Naive thymus-derived CD8-positive, alpha-beta T cell (primary cell): Measurements from ENCODE around the gene WLS. TPM values are rescaled to one million over a fixed set of nuclear protein-coding genes. Genes with fewer than 3 reads are reported as not detected.
A peak's percentile ranks its signal among the peaks of the same experiment; 100 is the strongest.

Experiments used
- ATAC-seq, 2 donors: fragments of 150-1000 bp; cut with Tn5 transposase in 1 of 2; sonication (Bioruptor Pico), chemical (Tn5 transposase) in 1 of 2; 1 replicate in 1 of 2; 2 replicates in 1 of 2; pipeline ENCODE4 v1.10.0; 2021; ENCODE audit warnings: mild to moderate bottlenecking in 2 of 2, moderate library complexity in 2 of 2
- POLR2A ChIA-PET: fragments of 350-600 bp; sonication (Branson Sonifier 250); formaldehyde crosslinking; loops from one replicate; lab custom pipeline; 2021; ENCODE audit warnings: antibody characterized with exemption; lab: Charles Lee
- DNase-seq, 10 donors: peaks; one replicate each; pipeline versions ENCODE4 v3.0.0 to v3.0.0-alpha.2; 2020 to 2022
- H3K27ac Mint-ChIP-seq, 10 donors: one replicate each; pipeline ENCODE4 v1.8.0; 2020 to 2022; ENCODE audit warnings: mild to moderate bottlenecking in 10 of 10, mixed read lengths in 10 of 10, moderate library complexity in 4 of 10, inconsistent platforms in 1 of 10
- H3K27me3 Mint-ChIP-seq, 5 donors: one replicate each; pipeline ENCODE4 v1.8.0; 2021 to 2022; ENCODE audit warnings: mixed read lengths in 5 of 5
- H3K36me3 Mint-ChIP-seq, 3 donors: one replicate each; pipeline ENCODE4 v1.8.0; 2020 to 2022; ENCODE audit warnings: mixed read lengths in 3 of 3, mild to moderate bottlenecking in 2 of 3, inconsistent platforms in 1 of 3
- H3K4me1 Mint-ChIP-seq, 4 donors: one replicate each; pipeline ENCODE4 v1.8.0; 2021 to 2022; ENCODE audit warnings: mixed read lengths in 4 of 4
- H3K4me3 Mint-ChIP-seq, 10 donors: one replicate each; pipeline ENCODE4 v1.8.0; 2020 to 2022; ENCODE audit warnings: mild to moderate bottlenecking in 10 of 10, mixed read lengths in 10 of 10, moderate library complexity in 6 of 10, inconsistent platforms in 1 of 10
- H3K9me3 Mint-ChIP-seq, 9 donors: one replicate each; pipeline ENCODE4 v1.8.0; 2020 to 2022; ENCODE audit warnings: mixed read lengths in 9 of 9, mild to moderate bottlenecking in 3 of 9, inconsistent platforms in 1 of 9, moderate library complexity in 1 of 9
- polyA plus RNA-seq, 3 donors: library from polyadenylated mRNA; unstranded; fragments of 300-500 nt; fragmentation: Illumina TruSeq; gene quantifications; one replicate each; pipeline ENCODE4 v1.2.3, GENCODE V29; 2021
- total RNA-seq, 8 experiments: library from RNA in 2 of 8; stranded (reverse) in 2 of 8; gene quantifications; one replicate each; pipeline ENCODE4 v1.2.3 and lab custom pipeline; 2021 to 2026

Gene WLS
- total and polyA plus RNA-seq, 5 experiments from 2014 or later: not detected

- Mint-ChIP-seq H3K27me3 (peaks cover 0 to 10% (median 0%) of the 10 kb centered on the region in 5 donors), H3K9me3 (no peaks in the 10 kb centered on the region), H3K4me3 (no peak overlapping the region), H3K36me3 (no peaks in the 10 kb centered on the region), H3K4me1 (no peaks in the 10 kb centered on the region), H3K27ac (no peak overlapping the region)
- POLR2A ChIA-PET: no interaction called here
- ATAC-seq (no peak), DNase-seq (no peak)
Measured at GRCh38 chr1:68131261-68131660, 101.1 kb downstream of the WLS start.

GRCh38 chr1:68129536-68130250 lies 102.6 kb downstream of the WLS start:
- POLR2A ChIA-PET: no interaction called here
- Mint-ChIP-seq H3K4me1 (no peaks in the 10 kb centered on the region), H3K36me3 (no peaks in the 10 kb centered on the region), H3K9me3 (no peaks in the 10 kb centered on the region), H3K27me3 (peaks cover 0 to 10% (median 1%) of the 10 kb centered on the region in 5 donors), H3K27ac (no peak overlapping the region), H3K4me3 (no peak overlapping the region)
- no peak for DNase-seq
- ATAC-seq: no peak

- H3K27me3 Mint-ChIP-seq: peaks cover 0 to 10% (median 1%) of the 10 kb centered on the region in 5 donors
- no peak overlapping the region for H3K27ac Mint-ChIP-seq
- H3K4me3 Mint-ChIP-seq: no peak overlapping the region
- H3K36me3 Mint-ChIP-seq: no peaks in the 10 kb centered on the region
- no peaks in the 10 kb centered on the region for H3K4me1 Mint-ChIP-seq
- no peaks in the 10 kb centered on the region for H3K9me3 Mint-ChIP-seq
- POLR2A ChIA-PET: no interaction called here
- DNase-seq (no peak), ATAC-seq (no peak)
Measured at GRCh38 chr1:68128820-68129219, 103.5 kb downstream of the WLS start.

- no peaks in the 10 kb centered on the region for H3K9me3 Mint-ChIP-seq
- peaks cover 0 to 10% (median 1%) of the 10 kb centered on the region in 5 donors for H3K27me3 Mint-ChIP-seq
- POLR2A ChIA-PET: no interaction called here
- H3K36me3 Mint-ChIP-seq: no peaks in the 10 kb centered on the region
- DNase-seq (no peak), ATAC-seq (no peak)
- H3K4me1 Mint-ChIP-seq: no peaks in the 10 kb centered on the region
- H3K27ac Mint-ChIP-seq: no peak overlapping the region
- H3K4me3 Mint-ChIP-seq: no peak overlapping the region
Measured at GRCh38 chr1:68128157-68128556, 104.2 kb downstream of the WLS start.

- Mint-ChIP-seq H3K9me3 (no peaks in the 10 kb centered on the region), H3K4me1 (peaks cover 0 to 6% (median 3%) of the 10 kb centered on the region in 4 donors), H3K27me3 (peaks cover 0 to 10% (median 0%) of the 10 kb centered on the region in 5 donors), H3K4me3 (no peak overlapping the region), H3K36me3 (no peaks in the 10 kb centered on the region), H3K27ac (peak overlapping the region in 1 of 10 donors; percentile 5)
- ATAC-seq (no peak), DNase-seq (no peak)
- POLR2A ChIA-PET: no interaction called here
Measured at GRCh38 chr1:68121536-68121935, 110.8 kb downstream of the WLS start.

- peak overlapping the region in 1 of 10 donors; percentile 22 for H3K4me3 Mint-ChIP-seq
- DNase-seq (peak in 3 of 10 donors; percentile 15 to 29 (median 19)), ATAC-seq (no peak)
- H3K27me3 Mint-ChIP-seq: peaks cover 0 to 10% (median 0%) of the 10 kb centered on the region in 5 donors
- POLR2A ChIA-PET: no interaction called here
- H3K36me3 Mint-ChIP-seq: no peaks in the 10 kb centered on the region
- H3K27ac Mint-ChIP-seq: no peak overlapping the region
- H3K4me1 Mint-ChIP-seq: peaks cover 0 to 6% (median 3%) of the 10 kb centered on the region in 4 donors
- no peaks in the 10 kb centered on the region for H3K9me3 Mint-ChIP-seq
Measured at GRCh38 chr1:68120136-68120791, 112.1 kb downstream of the WLS start.

GRCh38 chr1:68119445-68119844 lies 112.9 kb downstream of the WLS start:
- Mint-ChIP-seq H3K4me3 (no peak overlapping the region), H3K27me3 (peaks cover 0 to 9% (median 0%) of the 10 kb centered on the region in 5 donors), H3K36me3 (no peaks in the 10 kb centered on the region), H3K4me1 (peaks cover 0 to 6% (median 3%) of the 10 kb centered on the region in 4 donors), H3K9me3 (no peaks in the 10 kb centered on the region), H3K27ac (no peak overlapping the region)
- POLR2A ChIA-PET: no interaction called here
- DNase-seq: no peak
- ATAC-seq: no peak

GRCh38 chr1:68117416-68117815 lies 114.9 kb downstream of the WLS start:
- H3K4me3 Mint-ChIP-seq: peak overlapping the region in 1 of 10 donors; percentile 79
- DNase-seq: no peak
- H3K9me3 Mint-ChIP-seq: no peaks in the 10 kb centered on the region
- H3K36me3 Mint-ChIP-seq: no peaks in the 10 kb centered on the region
- POLR2A ChIA-PET: no interaction called here
- H3K27me3 Mint-ChIP-seq: peaks cover 0 to 15% (median 9%) of the 10 kb centered on the region in 5 donors
- no peak overlapping the region for H3K27ac Mint-ChIP-seq
- no peak for ATAC-seq
- H3K4me1 Mint-ChIP-seq: peaks cover 0 to 6% (median 3%) of the 10 kb centered on the region in 4 donors

- Mint-ChIP-seq H3K27me3 (peaks cover 0 to 19% (median 9%) of the 10 kb centered on the region in 5 donors), H3K9me3 (no peaks in the 10 kb centered on the region), H3K36me3 (no peaks in the 10 kb centered on the region), H3K4me3 (peak overlapping the region in 5 of 10 donors; percentile 70 to 79 (median 74)), H3K4me1 (peaks cover 0 to 6% (median 3%) of the 10 kb centered on the region in 4 donors), H3K27ac (no peak overlapping the region)
- ATAC-seq (no peak), DNase-seq (peak in 5 of 10 donors; percentile 18 to 35 (median 23))
- POLR2A ChIA-PET: no interaction called here
Measured at GRCh38 chr1:68116643-68117235, 115.6 kb downstream of the WLS start.

- H3K27ac Mint-ChIP-seq: no peak overlapping the region
- ATAC-seq (no peak), DNase-seq (no peak)
- H3K36me3 Mint-ChIP-seq: no peaks in the 10 kb centered on the region
- H3K4me3 Mint-ChIP-seq: no peak overlapping the region
- POLR2A ChIA-PET: no interaction called here
- peaks cover 0 to 6% (median 3%) of the 10 kb centered on the region in 4 donors for H3K4me1 Mint-ChIP-seq
- no peaks in the 10 kb centered on the region for H3K9me3 Mint-ChIP-seq
- H3K27me3 Mint-ChIP-seq: peaks cover 0 to 19% (median 9%) of the 10 kb centered on the region in 5 donors
Measured at GRCh38 chr1:68115308-68115707, 117.0 kb downstream of the WLS start.

GRCh38 chr1:68113966-68114365 lies 118.4 kb downstream of the WLS start:
- POLR2A ChIA-PET: no interaction called here
- Mint-ChIP-seq H3K27me3 (peaks cover 1 to 19% (median 9%) of the 10 kb centered on the region in 5 donors), H3K36me3 (no peaks in the 10 kb centered on the region), H3K4me1 (peaks cover 0 to 6% (median 3%) of the 10 kb centered on the region in 4 donors), H3K27ac (no peak overlapping the region), H3K4me3 (no peak overlapping the region), H3K9me3 (no peaks in the 10 kb centered on the region)
- ATAC-seq (no peak), DNase-seq (no peak)

GRCh38 chr1:68112835-68113243 lies 119.5 kb downstream of the WLS start:
- POLR2A ChIA-PET: no interaction called here
- no peaks in the 10 kb centered on the region for H3K36me3 Mint-ChIP-seq

More at GRCh38 chr1:68112835-68113243, 119.5 kb downstream of the WLS start:
- H3K4me1 Mint-ChIP-seq: peaks cover 0 to 6% (median 3%) of the 10 kb centered on the region in 4 donors
- H3K9me3 Mint-ChIP-seq: no peaks in the 10 kb centered on the region
- DNase-seq: no peak
- H3K27me3 Mint-ChIP-seq: peaks cover 1 to 19% (median 9%) of the 10 kb centered on the region in 5 donors
- no peak overlapping the region for H3K27ac Mint-ChIP-seq
- no peak for ATAC-seq
- H3K4me3 Mint-ChIP-seq: no peak overlapping the region
